ENCODE measurements around the gene C1QBP. TPM values are rescaled to one million over a fixed set of nuclear protein-coding genes. Genes with fewer than 3 reads are reported as not detected.
"Not testable (repeated sequence)": the region's sequence is repeated elsewhere in the genome, so short reads cannot be mapped to it uniquely, and the experiment has no call there.

Gene C1QBP
- total RNA-seq, 2 experiments from 2014 or later = 59.9 to 62.9 TPM

DNA sequence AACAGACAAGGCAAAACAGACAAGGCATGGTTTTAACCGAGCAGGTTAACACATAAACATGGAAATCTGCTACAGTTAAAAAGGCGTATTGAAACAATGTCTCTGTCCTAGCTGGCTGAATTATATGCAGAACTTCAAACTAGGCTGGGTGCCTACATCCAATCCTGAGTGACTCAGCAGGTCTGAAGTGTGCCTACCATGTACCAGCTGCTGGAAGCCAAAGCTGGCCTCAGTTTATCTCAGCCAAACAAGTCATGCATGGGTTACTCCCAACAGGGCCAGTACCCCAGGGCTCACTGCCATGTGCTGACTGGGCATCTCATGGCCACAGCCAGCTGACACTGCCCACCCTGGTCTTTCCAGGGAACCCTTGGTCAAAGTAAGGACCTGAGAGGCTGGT is 4.0 kb downstream of the C1QBP start:
- ChIA-PET CTCF (no interaction called here), POLR2A (no interaction called here)
- Mint-ChIP-seq H3K9me3 (no peaks in the 10 kb centered on the region), H3K36me3 (ENCODE audit: low read depth) (peaks cover 76% of the 10 kb centered on the region), H3K27ac (peak overlapping the region; percentile 27), H3K4me3 (no peak overlapping the region), H3K4me1 (ENCODE audit: low read depth) (peaks cover 35% of the 10 kb centered on the region), H3K27me3 (no peaks in the 10 kb centered on the region)
- TF ChIP-seq, protein P1, sequence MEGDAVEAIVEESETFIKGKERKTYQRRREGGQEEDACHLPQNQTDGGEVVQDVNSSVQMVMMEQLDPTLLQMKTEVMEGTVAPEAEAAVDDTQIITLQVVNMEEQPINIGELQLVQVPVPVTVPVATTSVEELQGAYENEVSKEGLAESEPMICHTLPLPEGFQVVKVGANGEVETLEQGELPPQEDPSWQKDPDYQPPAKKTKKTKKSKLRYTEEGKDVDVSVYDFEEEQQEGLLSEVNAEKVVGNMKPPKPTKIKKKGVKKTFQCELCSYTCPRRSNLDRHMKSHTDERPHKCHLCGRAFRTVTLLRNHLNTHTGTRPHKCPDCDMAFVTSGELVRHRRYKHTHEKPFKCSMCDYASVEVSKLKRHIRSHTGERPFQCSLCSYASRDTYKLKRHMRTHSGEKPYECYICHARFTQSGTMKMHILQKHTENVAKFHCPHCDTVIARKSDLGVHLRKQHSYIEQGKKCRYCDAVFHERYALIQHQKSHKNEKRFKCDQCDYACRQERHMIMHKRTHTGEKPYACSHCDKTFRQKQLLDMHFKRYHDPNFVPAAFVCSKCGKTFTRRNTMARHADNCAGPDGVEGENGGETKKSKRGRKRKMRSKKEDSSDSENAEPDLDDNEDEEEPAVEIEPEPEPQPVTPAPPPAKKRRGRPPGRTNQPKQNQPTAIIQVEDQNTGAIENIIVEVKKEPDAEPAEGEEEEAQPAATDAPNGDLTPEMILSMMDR (IDR thresholded peaks at IDR 0.05) = no peak
- Histone ChIP-seq H3K4me1 (ENCODE audit: insufficient read depth, low read length) (peaks cover 33% of the 10 kb centered on the region), H3K27me3 (ENCODE audit: control insufficient read depth in 1 of 2, insufficient read depth in 2 of 2, low read length in 2 of 2) (no peaks in the 10 kb centered on the region), H3K36me3 (ENCODE audit: insufficient read depth, low read length) (peaks cover 64% of the 10 kb centered on the region), H3K4me3 (ENCODE audit: low read length) (no peak overlapping the region), H3K27ac (ENCODE audit: low read depth in 1 of 2, low read length in 2 of 2) (no peak overlapping the region), H3K9me3 (ENCODE audit: control insufficient read depth in 1 of 2, insufficient read depth in 1 of 2, low read length in 2 of 2) (no peaks in the 10 kb centered on the region)
- ATAC-seq (ENCODE audit: poor library complexity) (no peak), DNase-seq (no peak)
- intact Hi-C loops (cut with DNase I, micrococcal nuclease) = loop anchor here in 1 of 2 experiments (10.0 kb wide), 1 partner anchor 150 kb away; the partner anchor contains the start of gene RABEP1

DNA sequence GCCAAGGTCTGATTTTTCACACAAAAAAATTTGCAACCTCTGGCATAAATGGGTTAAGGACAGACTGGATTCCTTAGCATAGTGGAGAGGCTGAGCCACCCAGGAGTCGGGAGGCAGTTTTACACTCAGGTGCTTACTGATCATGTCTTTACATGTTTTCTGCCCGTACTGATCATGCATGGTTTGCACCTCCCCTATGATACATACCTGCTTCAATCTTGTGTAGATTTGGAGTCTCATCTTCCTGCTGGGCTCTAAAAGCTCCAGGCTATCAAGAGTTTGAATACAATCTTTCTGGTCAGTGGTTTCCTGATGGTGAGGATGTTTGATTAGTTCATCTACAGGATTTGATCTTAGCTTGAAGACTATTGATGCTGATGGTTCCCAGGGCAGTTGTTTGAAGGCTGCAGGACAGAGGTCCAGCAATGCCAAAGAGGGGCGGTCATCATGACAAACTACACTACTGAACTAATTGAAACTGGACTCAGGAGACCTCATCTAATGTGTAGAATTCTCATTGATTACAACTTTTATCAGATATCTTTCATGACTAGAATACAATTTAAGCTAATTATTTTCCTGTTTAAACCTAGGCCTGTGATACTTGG is 6.9 kb downstream of the C1QBP start:
- H3K27ac Mint-ChIP-seq = peak overlapping the region; percentile 45

DNA sequence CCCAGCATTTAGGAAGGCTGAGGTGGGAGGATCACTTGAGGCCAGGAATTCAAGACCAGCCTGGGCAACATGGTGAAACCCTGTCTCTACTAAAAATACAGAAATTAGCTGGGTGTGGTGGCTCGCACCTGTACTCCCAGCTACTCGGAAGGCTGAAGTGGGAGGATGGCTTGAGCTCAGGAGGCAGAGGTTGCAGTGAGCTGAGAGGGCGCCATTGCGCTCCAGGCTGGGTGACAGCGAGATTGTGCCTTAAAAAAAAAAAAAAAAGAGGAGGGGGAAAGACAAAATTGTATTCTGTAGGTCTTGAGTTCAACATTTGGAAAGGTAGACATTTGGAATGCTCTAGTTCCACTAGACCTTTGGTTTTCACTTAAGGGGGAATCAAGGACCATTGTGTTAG is 7.7 kb downstream of the C1QBP start:
- CTCF ChIA-PET = interaction anchor here (0.5 to 1.4 kb wide), 3 partner anchors 8 to 865 kb away, joined by 3 to 4 read pairs (median 4); no protein-coding TSS in a partner anchor
- H3K4me3 Mint-ChIP-seq; H3K4me1 ChIP-seq (ENCODE audit: insufficient read depth, low read length); DNase-seq; H3K9me3 ChIP-seq (ENCODE audit: control insufficient read depth in 1 of 2, insufficient read depth in 1 of 2, low read length in 2 of 2); ATAC-seq (ENCODE audit: poor library complexity); H3K4me3 ChIP-seq (ENCODE audit: low read length); H3K4me1 Mint-ChIP-seq (ENCODE audit: low read depth); H3K27me3 Mint-ChIP-seq; H3K27ac ChIP-seq (ENCODE audit: low read depth in 1 of 2, low read length in 2 of 2); H3K9me3 Mint-ChIP-seq; POLR2A ChIA-PET; H3K27me3 ChIP-seq (ENCODE audit: control insufficient read depth in 1 of 2, insufficient read depth in 2 of 2, low read length in 2 of 2): not testable (repeated sequence)
- Mint-ChIP-seq H3K36me3 (ENCODE audit: low read depth) (peaks cover 85% of the 10 kb centered on the region), H3K27ac (peak overlapping the region; percentile 45)
- H3K36me3 ChIP-seq (ENCODE audit: insufficient read depth, low read length) = peaks cover 87% of the 10 kb centered on the region
- intact Hi-C loops (cut with DNase I, micrococcal nuclease) = loop anchor here in 1 of 2 experiments (10.0 kb wide), 1 partner anchor 146 kb away; the partner anchor contains the start of gene RABEP1

More for the DNA sequence above, 6.9 kb downstream of the C1QBP start:
- intact Hi-C loops (cut with DNase I, micrococcal nuclease) = loop anchor here in 1 of 2 experiments (10.0 kb wide), 1 partner anchor 147 kb away; the partner anchor contains the start of gene RABEP1
- ChIA-PET POLR2A (interaction anchor here (2.1 kb wide), 1 partner anchor 12 kb away, joined by 9 read pairs; the partner anchor contains the start of genes NUP88 and RPAIN), CTCF (no interaction called here)
- Histone ChIP-seq H3K4me1 (ENCODE audit: insufficient read depth, low read length) (peaks cover 11% of the 10 kb centered on the region), H3K27ac (ENCODE audit: low read depth in 1 of 2, low read length in 2 of 2) (no peak overlapping the region), H3K27me3 (ENCODE audit: control insufficient read depth in 1 of 2, insufficient read depth in 2 of 2, low read length in 2 of 2) (no peaks in the 10 kb centered on the region), H3K36me3 (ENCODE audit: insufficient read depth, low read length) (peaks cover 84% of the 10 kb centered on the region), H3K4me3 (ENCODE audit: low read length) (no peak overlapping the region), H3K9me3 (ENCODE audit: control insufficient read depth in 1 of 2, insufficient read depth in 1 of 2, low read length in 2 of 2) (no peaks in the 10 kb centered on the region)
- H3K4me1 Mint-ChIP-seq (ENCODE audit: low read depth) = peaks cover 10% of the 10 kb centered on the region
- H3K27me3 Mint-ChIP-seq = no peaks in the 10 kb centered on the region
- no peak overlapping the region for H3K4me3 Mint-ChIP-seq
- no peaks in the 10 kb centered on the region for H3K9me3 Mint-ChIP-seq
- TF ChIP-seq, protein P1 (IDR thresholded peaks at IDR 0.05) = no peak
- DNase-seq = no peak
- ATAC-seq (ENCODE audit: poor library complexity) = no peak
- peaks cover 92% of the 10 kb centered on the region for H3K36me3 Mint-ChIP-seq (ENCODE audit: low read depth)
